HG02973 (cell line): Measurements from ENCODE around the gene USE1.

Experiments used
- ATAC-seq: cut with Tn5 transposase; IDR thresholded peaks from one replicate; pipeline ENCODE4 v1.9.1; 2021; ENCODE audit warnings: moderate library complexity; ENCODE audit not compliant: unreplicated experiment

USE1 gene

DNA sequence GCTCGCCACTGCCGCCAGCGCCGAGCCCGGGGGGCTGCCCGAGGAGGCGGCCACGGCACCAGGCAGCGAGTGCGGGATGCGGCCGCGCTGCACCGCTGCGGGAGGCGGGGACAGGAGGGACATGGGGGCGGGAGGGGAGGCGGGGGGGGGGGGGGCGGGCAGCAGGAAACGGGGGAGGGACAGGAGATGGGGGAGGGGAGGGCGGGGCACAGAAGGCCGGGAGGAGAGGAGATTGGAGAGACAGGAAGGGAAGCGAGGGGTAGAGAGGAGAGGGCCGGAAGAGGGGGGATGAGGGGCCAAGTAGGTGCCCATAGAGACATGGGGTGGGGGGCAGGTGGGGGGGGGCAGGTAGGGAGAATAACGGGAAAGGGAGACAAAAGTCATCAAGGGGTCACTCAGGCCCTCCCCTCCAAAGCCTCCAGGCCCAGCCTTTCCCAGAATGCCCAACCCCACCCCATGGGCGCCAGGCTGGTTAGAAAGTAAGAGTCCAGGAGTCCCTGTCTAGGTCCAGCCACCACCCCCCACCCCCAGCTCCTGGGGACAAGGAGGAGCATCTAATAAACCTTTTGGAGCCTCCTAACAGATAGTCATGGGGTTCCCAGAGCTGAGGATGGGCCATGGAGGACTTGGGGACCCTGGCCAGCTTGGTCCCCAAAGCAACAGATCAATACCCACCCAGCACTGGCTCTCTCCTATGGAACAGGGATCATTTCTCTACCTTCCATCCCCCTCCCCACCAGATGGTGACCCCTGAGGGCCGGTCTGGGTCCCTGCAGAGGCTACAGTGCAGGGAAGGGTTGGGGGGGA is 21.0 kb downstream of the USE1 start:
- ATAC-seq, result peak; percentile 7

DNA sequence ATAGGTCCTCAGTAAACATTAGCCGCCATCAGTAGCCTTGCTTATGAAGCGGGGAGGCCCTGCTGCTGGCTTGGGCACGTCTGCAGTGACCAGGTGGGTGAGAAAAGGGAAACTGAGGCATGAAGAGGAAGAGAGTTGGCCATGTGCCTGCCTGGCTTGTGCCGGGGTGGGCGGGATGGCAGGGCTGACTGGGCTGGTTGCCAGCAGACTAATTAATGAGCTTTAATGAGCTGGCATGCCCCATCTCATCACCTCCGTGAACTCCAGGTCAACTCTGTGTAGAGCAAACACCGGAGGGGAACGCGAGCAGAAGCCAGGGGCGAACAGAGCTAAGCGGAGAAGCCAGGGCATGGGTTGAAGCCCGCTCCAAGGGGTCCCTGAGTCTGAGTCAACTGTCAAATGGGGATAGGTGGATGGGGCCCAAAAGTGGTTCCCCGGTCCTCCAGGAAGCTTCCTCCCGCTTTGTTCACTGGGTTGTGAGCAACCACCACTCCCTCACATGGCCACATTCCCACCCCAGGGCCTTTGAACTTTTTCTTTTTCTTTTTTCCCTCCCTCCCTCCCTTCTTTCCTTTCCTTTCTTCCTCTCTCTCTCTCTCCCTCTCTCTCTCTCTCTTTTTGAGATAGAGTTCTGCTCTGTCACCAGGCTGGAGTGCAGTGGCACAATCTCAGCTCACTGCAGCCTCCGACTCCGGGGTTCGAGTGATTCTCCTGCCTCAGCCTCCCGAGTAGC is 21.8 kb downstream of the USE1 start:
- no peak for ATAC-seq

DNA sequence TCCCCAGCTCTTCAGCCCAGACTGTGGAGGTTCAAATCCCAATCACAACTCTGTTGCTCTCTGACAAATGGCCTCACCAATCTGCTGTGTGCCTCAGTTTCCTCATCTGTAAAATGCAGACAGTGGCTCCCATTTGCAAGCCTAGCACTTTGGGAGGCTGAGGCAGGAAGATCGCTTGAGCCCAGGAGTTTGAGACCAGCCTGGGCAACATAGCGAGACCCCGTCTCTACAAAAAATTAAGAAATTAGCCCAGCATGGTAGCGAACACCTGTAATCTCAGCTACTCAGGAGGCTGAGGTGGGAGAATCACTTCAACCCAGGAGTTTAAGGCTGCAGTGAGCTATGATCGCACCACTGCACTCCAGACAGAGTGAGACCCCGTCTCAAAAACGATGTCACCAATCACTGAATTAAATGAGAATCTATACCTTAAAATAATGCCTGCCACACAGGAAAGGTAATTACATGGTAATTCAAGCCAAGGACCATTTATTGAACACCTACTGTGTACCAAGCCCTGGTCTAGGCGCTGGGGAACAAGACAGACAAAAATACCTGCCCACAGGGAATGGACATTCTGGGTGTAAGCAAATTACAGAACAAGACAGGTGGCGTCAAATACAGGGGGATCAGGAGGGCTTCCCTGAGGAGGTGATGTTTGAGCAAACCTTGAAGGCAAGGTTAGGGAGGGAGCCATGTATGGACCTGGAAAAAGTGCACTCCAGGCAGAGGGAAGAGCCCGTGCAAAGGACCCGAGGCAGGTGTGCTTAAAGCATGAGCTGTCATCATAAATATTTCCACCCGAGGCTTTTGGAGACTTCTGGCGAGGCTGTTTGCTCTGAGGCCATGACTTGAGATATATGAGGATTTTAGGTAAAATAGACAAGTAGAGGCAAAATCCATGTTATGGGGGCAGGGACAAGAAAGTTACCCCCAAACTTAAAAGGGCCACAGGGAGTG is 22.9 kb downstream of the USE1 start:
- ATAC-seq, result no peak

DNA sequence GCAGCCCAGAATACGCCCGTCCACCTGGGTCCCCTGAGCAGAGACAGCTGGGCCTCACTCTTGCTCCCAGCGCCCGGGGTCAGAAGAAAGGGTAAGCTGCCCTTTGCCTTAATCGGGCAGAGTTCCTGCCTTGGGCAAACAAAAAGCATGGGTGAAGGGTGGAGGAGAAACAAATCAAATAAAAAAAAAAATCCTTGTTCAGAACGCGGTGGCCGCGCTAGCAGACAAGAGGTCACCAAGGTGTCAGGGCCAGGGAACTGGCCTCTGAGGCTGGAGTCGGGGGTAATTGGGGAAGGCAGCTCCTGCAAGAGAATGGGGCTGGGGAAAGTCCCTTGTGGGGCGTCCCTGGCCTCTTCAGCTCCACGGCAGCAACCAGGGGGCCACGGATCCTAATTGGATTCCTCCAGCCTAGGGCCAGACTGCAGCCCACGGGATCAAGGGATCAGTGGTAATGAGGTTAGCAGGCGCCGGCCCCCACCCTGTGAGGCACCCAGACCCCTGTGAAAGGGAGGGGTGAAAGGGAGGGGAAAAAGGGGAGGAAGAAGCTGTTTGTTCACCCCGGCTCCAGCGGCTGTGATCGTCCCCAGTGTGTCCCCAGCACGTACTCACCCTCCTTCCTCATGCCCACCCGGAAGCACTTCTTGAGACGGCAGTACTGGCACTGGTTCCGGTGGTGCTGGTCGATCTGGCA is 25.1 kb downstream of the USE1 start:
- ATAC-seq, result no peak

DNA sequence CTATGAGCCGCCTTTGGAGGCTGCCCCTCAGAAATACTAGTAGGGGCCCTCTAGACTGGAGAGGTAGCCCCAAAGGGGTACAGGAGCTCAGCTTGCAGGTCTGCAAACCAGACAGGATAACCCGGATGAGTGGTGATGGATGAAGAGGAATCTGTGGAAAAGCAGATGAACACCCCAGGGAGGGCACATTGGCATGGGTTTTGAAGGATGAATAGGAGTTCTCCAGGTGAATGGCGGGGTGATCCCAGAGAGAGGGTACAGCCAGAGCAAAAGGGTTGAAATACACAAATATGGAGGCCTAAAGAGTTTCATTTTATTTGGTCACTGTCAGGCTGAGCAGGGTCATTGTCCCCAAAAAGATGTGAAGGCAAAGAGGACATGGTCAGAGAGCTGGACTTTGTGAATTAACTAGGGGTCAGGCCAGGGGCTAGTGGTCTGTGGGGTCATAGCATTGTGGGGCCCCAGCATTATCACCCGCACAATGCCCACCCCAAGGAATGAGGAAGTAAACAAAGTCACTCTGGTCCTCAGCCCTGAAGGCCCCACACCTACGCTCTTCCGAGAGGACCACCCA is 25.8 kb downstream of the USE1 start:
- no peak for ATAC-seq

DNA sequence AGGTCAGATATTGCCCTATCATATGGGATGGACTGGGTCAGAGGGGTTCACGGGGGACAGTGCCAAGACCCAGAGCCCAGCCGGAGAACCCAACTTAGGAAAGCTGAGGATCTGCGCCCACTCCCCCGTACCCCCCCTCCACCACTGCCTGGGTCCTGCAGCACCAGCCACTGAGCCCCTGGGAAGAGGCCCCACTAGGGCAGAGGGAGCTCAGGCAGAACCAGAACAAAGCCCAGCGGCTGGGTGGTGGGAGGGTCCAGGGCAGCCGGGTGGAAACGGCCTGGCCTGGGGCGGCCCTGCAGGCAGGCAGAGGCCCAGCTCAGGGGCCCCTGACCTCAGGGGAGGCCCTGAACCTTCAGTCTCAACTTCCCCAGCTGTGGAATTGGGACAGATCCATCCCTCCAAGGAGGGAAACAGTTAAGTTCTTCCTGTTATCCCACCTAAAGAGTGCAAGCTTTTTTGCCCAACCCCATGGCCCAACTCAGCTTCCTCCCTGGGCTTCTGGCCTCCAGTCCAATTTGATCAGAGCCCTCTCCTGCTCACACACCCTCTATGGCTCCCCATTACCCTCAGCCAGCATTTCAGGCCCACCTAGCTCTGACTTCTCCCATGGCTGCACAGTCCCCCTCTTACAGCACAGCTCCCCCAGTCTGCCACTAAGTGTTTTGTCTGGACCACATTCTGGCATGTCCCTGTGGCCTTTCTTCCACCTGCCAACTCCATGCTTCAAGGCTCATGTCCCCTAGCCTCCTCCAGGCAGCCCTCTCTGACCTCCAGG is 27.5 kb downstream of the USE1 start:
- no peak for ATAC-seq

DNA sequence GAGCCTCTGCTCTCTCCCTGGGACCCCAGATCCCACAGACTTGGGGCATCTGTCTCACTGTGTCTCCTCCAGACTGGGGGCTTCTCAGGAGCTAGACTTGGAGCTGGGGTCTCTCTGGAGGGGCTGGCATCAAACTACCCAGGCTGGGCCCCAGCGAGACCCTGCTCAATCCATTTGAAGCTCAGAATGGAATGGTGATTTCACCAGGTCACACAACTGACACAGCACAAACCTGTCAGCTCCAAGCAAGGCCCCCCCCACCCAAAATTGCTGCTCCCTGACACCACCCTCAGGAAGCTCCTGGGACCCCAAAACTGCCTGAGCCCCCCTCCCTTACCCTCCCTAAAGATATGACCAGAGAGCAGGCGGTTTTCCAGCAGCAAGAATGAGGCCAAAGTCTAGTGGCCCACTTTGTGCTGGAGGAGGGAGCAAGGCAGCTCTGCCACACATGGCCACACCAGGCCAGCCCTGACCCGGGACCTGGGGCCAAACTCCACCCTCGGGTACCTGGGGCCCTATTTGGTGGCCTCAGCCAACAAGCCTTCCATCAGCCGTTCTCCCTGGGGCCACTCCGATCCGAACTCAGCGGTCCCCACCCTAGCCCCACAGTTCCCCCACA is 28.2 kb downstream of the USE1 start:
- ATAC-seq, result no peak

DNA sequence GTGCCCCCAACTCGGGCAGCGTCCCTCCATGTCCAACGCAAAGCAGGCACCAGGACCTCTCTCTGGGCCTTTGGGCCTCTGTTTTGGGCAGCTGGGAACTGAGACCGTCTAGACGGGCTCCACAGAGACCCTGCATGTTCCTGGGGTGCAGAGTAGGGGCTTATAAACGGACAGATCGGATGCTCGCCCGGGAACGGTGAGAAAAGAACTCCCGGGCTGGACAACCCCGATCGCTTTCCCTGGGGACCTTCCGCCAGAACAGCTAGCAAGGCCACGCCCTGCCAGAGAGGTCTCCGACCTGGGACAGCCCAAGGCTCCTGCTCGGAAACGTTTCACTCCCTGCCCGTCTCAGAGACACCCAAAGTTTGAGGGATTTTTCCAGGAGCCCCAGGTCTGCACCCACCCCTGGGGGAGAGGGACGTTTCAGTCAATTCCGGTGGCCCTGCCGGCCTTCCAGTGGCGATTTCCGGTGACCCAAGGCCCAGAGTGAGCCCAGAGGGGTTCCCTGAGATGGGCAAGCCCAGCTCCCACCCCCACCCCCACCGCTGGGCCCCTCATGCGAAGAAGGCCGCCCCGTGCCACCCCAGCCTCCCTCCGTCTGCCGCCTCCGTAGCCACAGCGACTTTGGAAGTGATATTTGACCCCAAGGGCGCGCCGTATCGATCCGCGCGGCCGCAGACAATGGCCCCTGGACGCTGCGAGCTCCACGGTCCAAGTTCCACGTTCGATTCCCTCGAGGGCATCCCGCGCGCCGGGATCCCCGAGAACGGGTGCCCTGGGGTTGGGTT is 28.9 kb downstream of the USE1 start:
- no peak for ATAC-seq

DNA sequence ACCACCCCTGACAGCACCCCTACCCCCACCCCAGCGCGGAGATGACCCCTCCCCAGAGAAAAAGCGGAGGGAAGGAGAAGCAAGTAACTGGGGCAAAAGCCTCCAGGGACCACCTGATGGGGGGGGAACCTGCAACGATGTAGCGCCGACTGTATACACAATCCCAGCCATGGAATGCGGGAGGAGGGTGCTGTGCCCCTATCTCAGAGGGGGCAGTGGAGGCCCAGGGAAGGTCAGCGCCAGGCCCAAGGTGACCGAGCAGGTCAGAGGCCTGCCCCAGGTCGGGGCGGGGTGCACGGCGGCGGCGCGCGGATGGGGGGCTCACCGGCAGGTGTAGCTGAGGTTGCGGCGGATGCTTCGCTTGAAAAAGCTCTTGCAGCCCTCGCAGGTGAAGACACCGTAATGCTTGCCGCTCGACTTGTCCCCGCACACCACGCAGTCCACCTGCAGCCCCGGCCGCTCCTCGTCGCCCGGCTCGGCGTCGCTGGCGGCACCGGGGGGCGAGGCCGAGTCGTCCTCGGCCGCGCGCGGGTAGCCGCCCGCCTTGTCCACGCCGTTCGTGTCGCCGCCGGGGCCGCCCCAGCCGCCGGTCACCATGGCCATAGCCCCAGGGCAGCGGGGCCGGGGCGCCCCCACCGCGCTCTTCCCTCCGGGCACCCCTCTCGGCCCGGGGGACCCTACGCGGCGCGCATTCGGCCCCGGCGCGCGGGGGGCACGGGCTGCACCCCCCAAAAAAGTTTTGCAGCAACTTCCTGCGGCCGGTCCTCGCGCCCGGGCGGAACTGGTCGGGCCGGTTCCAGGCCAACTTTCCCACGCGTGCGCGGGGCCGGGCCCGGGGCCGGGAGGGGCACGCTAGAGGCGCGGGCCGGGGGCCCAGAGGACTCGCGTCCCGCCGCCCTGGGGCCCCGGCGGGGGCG is 29.7 kb downstream of the USE1 start:
- ATAC-seq, result no peak

DNA sequence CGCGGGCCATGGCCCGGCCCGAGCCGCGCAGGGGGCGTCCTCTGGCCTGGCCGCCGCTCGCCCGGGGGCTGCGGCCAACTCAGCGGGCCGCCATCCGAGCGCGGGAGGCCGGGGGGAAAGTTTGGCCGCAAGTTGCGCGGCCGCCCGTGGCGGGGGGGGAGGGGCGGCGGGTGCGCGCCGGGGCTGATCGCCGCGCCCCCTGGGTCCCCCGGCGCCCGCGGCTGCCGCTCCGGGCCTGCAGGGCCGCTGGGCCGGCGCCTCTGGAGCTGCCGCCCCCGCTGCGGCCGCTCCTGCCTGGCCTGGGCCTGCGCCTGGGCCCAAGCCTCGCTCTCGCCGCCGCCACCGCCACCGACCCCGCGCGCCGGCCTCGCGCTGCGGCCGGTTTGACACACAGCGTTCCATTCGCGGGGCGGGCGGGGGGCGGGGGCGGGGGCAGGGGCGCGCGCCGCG is 30.4 kb downstream of the USE1 start, which contains the start of gene NR2F6:
Gene NR2F6 (minus strand): TSS at position 385 of the 450 bp plus-strand sequence. CDS start 699 bp downstream, outside the sequence.
- peak; percentile 12 for ATAC-seq

DNA sequence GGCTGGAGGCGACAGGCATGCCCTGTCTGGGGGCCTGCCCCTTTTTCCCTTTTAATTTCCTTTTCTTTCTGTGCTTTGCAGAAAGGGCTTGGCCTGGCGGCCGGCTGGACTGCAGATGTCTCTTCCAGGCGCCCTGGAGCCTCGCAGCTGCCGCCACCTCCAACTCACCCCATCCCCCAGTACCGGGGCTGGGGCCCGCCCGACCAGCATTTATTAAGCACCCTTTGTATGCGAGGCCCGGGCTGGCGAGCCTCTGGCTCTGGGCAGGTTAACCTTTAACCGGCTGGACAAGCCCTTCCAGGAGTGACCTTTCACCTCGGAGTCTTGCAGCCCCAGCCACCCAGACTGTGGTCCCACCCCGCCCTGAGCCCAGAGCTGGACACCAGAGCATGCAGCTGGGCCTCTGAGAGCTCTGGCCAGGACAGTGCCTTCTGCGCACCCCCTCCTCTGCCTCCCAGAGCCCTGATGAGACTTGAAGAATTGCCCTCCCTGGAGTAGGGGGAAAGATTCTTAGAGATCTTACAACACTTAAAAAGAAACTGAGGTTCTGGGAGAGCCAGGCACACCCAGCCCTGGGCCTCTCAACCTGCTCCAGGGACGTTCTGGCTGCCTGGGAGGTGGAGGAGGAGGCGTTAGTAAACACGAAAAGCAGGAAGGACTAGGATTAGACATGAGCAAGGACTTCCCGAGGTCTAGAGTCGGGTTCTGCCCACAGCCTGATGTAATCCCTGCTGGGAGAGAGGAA is 31.7 kb downstream of the USE1 start:
- ATAC-seq, result no peak

DNA sequence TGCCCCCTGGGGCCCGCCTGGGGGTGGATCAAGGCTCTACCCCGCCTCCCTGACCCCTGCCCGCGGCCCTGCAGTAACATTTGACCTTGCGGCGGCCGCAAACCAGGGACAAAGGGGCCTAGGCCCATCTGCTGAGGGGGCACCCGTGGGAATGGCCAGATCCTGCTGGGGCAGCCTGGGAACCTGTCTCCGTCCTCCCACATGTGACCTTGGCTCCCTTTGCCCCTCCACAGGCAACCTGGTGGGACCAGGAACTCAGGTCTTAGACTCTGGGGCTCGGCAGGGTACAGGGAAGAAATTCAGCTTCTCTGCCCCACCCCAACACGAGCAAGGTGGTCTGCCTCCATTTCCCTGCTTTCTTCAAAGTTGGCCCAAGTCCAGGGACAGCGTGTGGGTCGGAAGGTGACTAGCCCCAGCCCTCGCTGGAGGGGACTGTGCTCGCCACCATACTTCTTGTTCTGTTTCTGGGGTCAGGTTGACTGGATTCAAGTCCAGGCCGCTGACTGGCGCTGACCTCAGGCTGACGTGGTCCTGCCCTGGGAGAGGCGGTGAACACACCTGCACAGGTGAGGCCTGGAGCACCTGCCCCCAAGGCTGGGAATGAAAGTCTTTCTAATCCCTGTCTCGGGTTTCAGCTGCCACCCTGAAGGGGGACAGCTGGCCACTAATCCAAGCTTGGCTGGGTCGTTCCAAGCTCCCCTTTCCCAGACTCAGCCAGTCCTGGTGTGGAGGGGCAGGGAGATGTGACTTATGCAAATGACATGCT is 33.0 kb downstream of the USE1 start:
- ATAC-seq, result no peak

DNA sequence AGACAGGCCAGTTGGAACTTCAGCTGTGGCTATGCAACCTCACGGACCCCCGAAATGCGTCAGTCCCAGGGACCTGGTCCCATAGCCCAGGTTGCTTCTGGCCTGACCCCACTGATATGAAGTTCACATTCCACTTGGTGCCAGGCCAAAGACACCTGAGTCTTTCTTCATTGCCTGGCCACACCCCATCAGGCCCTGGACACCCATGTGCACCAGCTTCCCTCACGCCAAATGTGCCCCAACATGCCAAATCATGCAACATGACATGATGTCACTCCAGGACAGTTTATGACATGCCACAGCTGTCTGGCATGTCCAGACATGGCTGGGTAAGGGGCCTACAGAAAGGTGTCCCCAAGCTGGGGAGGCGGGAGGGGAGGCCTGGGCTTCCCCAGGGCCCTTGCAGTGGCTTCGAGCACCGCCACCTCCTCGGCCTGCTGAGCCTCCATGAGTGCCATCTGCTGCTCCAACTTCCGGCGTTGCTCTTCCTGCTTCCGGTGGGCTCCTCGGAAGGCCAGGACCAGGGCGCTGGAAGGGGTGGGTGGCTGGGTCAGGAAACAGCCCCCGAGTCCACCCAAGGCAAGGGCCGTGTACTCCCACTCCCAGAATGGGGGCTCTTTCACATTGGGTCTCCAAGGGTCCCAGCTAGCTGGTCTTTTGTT is 34.9 kb downstream of the USE1 start:
- ATAC-seq, result no peak

DNA sequence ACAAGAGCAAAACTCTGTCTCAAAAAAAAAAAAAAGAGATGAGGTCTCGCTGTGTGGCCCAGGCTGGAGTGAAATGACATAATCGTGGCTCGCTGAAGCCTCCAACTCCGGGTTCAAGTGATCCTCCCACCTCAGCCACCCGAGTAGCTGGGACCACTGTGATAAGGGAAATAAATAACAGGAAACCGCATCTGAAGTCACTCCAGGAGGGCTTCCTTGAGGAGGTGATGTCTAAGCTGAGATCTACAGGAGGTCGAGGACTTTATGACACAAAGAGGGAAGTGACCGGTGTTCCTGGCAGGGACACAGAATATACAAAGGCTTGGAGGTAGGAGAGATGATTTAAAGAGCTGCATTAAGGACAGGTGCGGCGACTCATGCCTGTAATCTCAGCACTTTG is 39.5 kb downstream of the USE1 start:
- ATAC-seq, result no peak

DNA sequence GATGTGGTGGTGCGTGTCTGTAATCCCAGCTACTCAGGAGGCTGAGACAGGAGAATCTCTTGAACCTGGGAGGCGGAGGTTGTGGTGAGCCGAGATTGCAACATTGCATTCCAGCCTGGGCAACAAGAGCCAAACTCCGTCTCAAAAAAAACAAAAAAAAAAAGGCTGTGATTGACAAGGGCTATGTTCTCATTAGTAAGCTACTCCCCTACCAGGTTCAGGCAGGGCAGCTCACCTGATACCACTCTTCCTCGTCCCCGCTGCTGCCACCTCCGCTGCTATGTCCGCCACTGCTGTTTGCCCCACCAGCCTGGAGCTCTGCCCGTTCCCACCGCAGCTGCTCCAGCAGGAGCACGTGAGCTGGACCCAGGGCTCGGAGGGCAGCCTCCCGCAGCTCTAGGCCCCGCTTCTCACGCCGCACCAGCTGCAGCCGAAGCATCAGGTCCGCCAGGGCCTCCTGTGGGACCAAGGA is 40.0 kb downstream of the USE1 start:
- no peak for ATAC-seq
